Ishikawa (cell line): Measurements from ENCODE around the gene RPL22.

Experiments used
- CEBPB ChIP-seq: IDR thresholded peaks from 2 replicates; pipeline ENCODE4 v1.6.1; 2012
- CREB1 ChIP-seq: IDR thresholded peaks from 2 replicates; pipeline ENCODE4 v1.6.1; 2012; ENCODE audit warnings: low read depth
- EGR1 ChIP-seq: IDR thresholded peaks from 2 replicates; pipeline ENCODE4 v1.6.1; 2012
- EP300 ChIP-seq: IDR thresholded peaks from 2 replicates; pipeline ENCODE4 v1.6.1; 2012; ENCODE audit warnings: borderline replicate concordance
- FOXM1 ChIP-seq: IDR thresholded peaks from 2 replicates; pipeline ENCODE4 v1.6.1; 2012; ENCODE audit warnings: low read depth, borderline replicate concordance
- NFIC ChIP-seq: IDR thresholded peaks from 2 replicates; pipeline ENCODE4 v1.6.1; 2012
- RAD21 ChIP-seq: IDR thresholded peaks from 2 replicates; pipeline ENCODE4 v1.6.1; 2012; ENCODE audit warnings: low read depth
- TAF1 ChIP-seq: IDR thresholded peaks from 2 replicates; pipeline ENCODE4 v1.6.1; 2012; ENCODE audit warnings: low read depth, mild to moderate bottlenecking
- TCF12 ChIP-seq: IDR thresholded peaks from 2 replicates; pipeline ENCODE4 v1.6.1; 2012; ENCODE audit warnings: low read depth
- TEAD4 ChIP-seq: IDR thresholded peaks from 2 replicates; pipeline ENCODE4 v1.6.1; 2012
- YY1 ChIP-seq: IDR thresholded peaks from 2 replicates; pipeline ENCODE4 v1.6.1; 2012; ENCODE audit warnings: low read depth
- ZBTB7A ChIP-seq: IDR thresholded peaks from 2 replicates; pipeline ENCODE4 v1.6.1; 2012; ENCODE audit warnings: low read depth
- TF ChIP-seq, protein P1 (sequence below): IDR thresholded peaks from 2 replicates; pipeline ENCODE4 v1.6.1; 2012
- TF ChIP-seq, protein P2 (sequence below): IDR thresholded peaks from 2 replicates; pipeline ENCODE4 v1.6.1; 2012
- TF ChIP-seq, protein P3 (sequence below): IDR thresholded peaks from 2 replicates; pipeline ENCODE4 v1.6.1; 2012; ENCODE audit warnings: low read depth, mild to moderate bottlenecking

The RPL22 gene

DNA sequence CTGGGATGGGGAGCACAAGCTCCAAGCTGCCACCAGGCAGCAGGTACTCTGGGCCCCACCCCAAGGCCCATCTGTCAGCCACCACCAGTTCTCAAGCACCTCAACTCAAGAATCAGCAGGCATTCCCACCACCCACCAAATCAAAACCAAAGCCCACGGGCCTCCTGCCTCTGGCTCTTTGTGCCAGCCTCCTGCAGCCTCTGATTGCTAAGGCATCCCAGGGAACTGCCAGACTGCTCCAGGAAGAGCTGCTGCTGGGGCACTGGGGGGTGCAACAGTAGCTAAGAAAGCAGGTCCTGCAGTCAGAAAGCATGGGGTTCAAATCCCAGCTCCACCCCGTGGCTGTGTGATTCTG, 54.0 kb downstream of the RPL22 start:
- TF ChIP-seq EP300 (no peak), YY1 (no peak), TCF12 (no peak), ZBTB7A (no peak), FOXM1 (no peak), CEBPB (no peak), TAF1 (no peak), NFIC (no peak), EGR1 (no peak)
- TF ChIP-seq, protein P1, sequence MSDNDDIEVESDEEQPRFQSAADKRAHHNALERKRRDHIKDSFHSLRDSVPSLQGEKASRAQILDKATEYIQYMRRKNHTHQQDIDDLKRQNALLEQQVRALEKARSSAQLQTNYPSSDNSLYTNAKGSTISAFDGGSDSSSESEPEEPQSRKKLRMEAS: no peak
- TF ChIP-seq, protein P2, sequence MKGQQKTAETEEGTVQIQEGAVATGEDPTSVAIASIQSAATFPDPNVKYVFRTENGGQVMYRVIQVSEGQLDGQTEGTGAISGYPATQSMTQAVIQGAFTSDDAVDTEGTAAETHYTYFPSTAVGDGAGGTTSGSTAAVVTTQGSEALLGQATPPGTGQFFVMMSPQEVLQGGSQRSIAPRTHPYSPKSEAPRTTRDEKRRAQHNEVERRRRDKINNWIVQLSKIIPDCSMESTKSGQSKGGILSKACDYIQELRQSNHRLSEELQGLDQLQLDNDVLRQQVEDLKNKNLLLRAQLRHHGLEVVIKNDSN: no peak

DNA sequence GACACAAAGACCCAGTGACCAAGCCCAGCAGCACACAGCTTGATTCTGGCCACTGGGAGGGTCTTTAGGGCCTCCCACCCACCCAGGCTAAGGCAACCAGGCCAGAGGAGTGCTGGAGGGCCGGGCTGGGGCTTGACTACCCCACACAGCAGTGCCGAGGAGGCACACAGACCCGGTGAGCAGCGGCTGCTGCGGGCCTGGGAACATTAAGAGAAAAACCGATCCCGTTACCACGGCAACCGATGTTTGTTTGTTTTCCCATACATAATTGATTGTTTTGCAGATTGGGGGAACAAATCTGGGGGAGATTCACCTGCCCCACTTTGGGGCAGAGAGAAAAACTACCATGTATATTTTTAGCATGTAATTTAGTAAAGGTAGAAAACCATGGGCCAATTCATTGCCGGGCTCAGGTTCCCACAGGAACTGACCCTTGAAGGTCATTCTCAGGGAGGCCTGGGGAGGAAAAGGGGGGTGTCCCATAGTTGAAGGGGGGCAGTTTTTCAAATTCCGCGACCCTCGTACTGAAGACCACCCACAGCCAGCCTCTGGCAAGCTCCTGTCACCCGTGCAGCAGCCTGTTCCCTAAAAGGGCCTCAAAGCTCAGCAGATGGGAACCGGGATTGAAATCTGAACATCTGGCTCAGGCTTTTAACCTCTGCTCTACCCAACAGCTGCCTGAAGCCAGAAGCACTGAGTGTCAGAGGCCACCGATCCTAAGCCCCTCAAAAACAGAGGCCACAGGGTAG, 54.6 kb downstream of the RPL22 start:
- TF ChIP-seq EP300 (no peak), EGR1 (no peak), TAF1 (no peak), FOXM1 (no peak), CEBPB (no peak), TCF12 (no peak), RAD21 (no peak), ZBTB7A (no peak), YY1 (no peak), NFIC (no peak), CREB1 (no peak), TEAD4 (no peak)
- TF ChIP-seq, protein P1: no peak
- TF ChIP-seq, protein P3, sequence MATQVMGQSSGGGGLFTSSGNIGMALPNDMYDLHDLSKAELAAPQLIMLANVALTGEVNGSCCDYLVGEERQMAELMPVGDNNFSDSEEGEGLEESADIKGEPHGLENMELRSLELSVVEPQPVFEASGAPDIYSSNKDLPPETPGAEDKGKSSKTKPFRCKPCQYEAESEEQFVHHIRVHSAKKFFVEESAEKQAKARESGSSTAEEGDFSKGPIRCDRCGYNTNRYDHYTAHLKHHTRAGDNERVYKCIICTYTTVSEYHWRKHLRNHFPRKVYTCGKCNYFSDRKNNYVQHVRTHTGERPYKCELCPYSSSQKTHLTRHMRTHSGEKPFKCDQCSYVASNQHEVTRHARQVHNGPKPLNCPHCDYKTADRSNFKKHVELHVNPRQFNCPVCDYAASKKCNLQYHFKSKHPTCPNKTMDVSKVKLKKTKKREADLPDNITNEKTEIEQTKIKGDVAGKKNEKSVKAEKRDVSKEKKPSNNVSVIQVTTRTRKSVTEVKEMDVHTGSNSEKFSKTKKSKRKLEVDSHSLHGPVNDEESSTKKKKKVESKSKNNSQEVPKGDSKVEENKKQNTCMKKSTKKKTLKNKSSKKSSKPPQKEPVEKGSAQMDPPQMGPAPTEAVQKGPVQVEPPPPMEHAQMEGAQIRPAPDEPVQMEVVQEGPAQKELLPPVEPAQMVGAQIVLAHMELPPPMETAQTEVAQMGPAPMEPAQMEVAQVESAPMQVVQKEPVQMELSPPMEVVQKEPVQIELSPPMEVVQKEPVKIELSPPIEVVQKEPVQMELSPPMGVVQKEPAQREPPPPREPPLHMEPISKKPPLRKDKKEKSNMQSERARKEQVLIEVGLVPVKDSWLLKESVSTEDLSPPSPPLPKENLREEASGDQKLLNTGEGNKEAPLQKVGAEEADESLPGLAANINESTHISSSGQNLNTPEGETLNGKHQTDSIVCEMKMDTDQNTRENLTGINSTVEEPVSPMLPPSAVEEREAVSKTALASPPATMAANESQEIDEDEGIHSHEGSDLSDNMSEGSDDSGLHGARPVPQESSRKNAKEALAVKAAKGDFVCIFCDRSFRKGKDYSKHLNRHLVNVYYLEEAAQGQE: no peak
- TF ChIP-seq, protein P2: no peak

DNA sequence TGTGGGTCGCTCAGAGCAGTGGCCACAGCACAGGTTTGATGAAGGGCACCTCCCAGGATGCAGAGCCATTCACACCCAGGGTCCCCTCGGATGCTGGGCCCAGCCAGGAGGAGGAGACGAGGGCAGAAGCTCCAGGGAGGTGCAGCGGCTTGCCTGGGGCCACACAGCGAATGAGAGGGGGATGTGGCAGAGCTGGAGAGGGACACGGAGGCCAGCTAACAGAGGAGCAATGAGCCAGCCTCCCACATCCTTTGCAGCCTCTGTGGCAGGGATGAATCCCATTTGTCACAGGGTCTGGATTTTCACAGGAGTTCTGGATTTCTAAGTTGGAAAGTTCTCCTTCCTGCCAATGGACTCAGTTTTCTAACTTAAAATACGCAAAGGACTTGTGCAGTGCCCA, 55.2 kb downstream of the RPL22 start:
- TF ChIP-seq TAF1 (no peak), CEBPB (no peak), EGR1 (no peak), ZBTB7A (no peak), YY1 (no peak), NFIC (no peak), TEAD4 (no peak), EP300 (no peak), CREB1 (no peak), TCF12 (no peak), FOXM1 (no peak), RAD21 (no peak)
- TF ChIP-seq, protein P3: no peak
- TF ChIP-seq, protein P2: no peak
- TF ChIP-seq, protein P1: no peak

DNA sequence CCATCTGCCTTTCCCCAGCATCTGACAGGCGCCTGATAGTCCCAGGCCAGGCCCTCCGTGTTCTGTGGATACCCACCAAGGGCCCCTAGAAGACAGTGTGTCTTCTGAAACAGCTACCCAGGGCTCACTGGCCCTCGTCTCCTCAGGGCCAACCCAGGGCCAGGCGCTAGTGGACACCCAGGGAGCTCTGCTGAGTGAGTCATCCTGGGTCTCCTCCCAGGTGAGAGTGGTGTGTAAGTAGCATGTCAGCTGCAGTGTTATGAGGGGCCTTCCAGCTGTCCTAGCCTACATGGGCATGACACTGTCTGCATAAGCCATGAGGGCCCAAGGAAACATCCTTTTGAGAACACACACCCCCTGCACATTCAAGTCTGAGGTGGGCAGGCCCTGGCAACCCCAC, 56.0 kb downstream of the RPL22 start:
- TF ChIP-seq TEAD4 (no peak), TCF12 (no peak), TAF1 (no peak), NFIC (no peak), CEBPB (no peak), FOXM1 (no peak), EP300 (no peak), RAD21 (no peak), EGR1 (no peak), ZBTB7A (no peak), YY1 (no peak), CREB1 (no peak)
- TF ChIP-seq, protein P1: no peak
- TF ChIP-seq, protein P3: no peak
- TF ChIP-seq, protein P2: no peak
